Measurements from ENCODE around the gene SLC22A14. TPM values are rescaled to one million over a fixed set of nuclear protein-coding genes. Genes with fewer than 3 reads are reported as not detected.

Gene SLC22A14
- total RNA-seq, 1 experiment from 2014 or later = not detected

DNA sequence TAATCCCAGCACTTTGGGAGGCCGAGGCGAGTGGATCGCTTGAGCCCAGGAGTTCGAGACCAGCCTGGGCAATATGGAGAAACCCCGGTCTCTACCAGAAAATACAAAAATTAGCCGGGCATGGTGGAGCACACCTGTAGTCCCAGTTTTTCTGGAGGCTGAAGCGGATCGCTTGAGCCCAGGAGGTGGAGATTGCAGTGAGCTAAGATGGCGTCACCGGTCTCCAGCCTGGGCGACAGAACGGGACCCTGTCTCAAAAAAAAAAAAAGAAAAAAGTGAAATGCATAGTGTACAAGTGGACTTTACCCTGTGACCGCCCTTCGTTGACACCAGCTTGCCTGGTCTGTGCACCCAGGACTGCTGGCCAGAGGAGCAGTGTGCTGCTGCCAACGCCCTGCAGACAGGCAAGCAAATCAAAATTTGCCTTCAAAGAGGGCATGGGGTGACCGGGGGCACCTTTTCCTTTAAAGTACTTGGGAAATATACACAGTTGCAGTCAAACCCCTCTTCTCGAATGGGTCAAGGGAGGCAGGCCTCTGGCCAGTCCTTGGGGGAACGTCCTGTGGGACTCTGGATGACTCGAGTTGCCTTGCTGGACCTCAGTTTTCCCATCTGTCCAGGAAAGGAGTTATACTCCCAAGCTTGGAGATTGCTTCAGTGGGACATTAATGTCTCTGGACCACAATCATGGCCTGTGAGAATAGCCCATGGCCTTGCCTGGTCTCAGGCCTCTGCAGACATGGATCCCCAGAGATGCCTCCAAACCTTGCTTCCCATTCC is 65.5 kb downstream of the SLC22A14 start:
- no peak overlapping the region for H3K56ac ChIP-seq (ENCODE audit: insufficient read length, low read depth, low read length)
- H3K23me2 ChIP-seq (ENCODE audit: insufficient read length, low read depth, low read length, poor library complexity, severe bottlenecking) = no peaks in the 10 kb centered on the region
- no peak overlapping the region for H4K5ac ChIP-seq (ENCODE audit: insufficient read length, low read depth, low read length)
- no peaks in the 10 kb centered on the region for H3K27me3 ChIP-seq (ENCODE audit: insufficient read depth, low read length)
- H3K4me1 ChIP-seq (ENCODE audit: insufficient read depth, low read length) = no peaks in the 10 kb centered on the region
- H3K27ac ChIP-seq (ENCODE audit: insufficient read length, low read depth, low read length) = no peak overlapping the region
- no peak overlapping the region for H3K4ac ChIP-seq (ENCODE audit: low read depth, low read length)
- H3K79me2 ChIP-seq (ENCODE audit: insufficient read depth, low read length) = no peaks in the 10 kb centered on the region
- H3K14ac ChIP-seq (ENCODE audit: insufficient read depth, low read length) = no peak overlapping the region
- H2BK120ac ChIP-seq (ENCODE audit: low read depth, low read length, poor library complexity, severe bottlenecking) = no peak overlapping the region
- no peaks in the 10 kb centered on the region; a peak in 1 of 4 replicates for H3K4me1 Mint-ChIP-seq
- H3K36me3 Mint-ChIP-seq (ENCODE audit: insufficient read depth in 1 of 3, low read depth in 3 of 3) = peaks cover 3 to 11% (median 4%) of the 10 kb centered on the region in 3 experiments
- no peak overlapping the region for H2BK5ac ChIP-seq (ENCODE audit: insufficient read length, low read length)
- no peak overlapping the region for H2AFZ ChIP-seq (ENCODE audit: low read length)
- H3K9ac ChIP-seq (ENCODE audit: extremely low read depth, insufficient read length, low read length) = no peak overlapping the region
- H2BK15ac ChIP-seq (ENCODE audit: low read depth, low read length) = no peak overlapping the region
- peak overlapping the region; percentile 68 to 79 for H3K4me3 Mint-ChIP-seq
- no peak overlapping the region for H3K23ac ChIP-seq (ENCODE audit: insufficient read length, low read depth, low read length)
- H3K79me1 ChIP-seq (ENCODE audit: insufficient read depth, low read depth, low read length, poor library complexity, severe bottlenecking) = no peaks in the 10 kb centered on the region
- peak overlapping the region; percentile 59 for H3K4me2 ChIP-seq (ENCODE audit: insufficient read depth, insufficient read length, low read length)
- TF ChIP-seq, protein P1, sequence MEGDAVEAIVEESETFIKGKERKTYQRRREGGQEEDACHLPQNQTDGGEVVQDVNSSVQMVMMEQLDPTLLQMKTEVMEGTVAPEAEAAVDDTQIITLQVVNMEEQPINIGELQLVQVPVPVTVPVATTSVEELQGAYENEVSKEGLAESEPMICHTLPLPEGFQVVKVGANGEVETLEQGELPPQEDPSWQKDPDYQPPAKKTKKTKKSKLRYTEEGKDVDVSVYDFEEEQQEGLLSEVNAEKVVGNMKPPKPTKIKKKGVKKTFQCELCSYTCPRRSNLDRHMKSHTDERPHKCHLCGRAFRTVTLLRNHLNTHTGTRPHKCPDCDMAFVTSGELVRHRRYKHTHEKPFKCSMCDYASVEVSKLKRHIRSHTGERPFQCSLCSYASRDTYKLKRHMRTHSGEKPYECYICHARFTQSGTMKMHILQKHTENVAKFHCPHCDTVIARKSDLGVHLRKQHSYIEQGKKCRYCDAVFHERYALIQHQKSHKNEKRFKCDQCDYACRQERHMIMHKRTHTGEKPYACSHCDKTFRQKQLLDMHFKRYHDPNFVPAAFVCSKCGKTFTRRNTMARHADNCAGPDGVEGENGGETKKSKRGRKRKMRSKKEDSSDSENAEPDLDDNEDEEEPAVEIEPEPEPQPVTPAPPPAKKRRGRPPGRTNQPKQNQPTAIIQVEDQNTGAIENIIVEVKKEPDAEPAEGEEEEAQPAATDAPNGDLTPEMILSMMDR (conservative IDR thresholded peaks at IDR 0.05) = no peak
- peaks cover 28% of the 10 kb centered on the region for H3K27me3 Mint-ChIP-seq (ENCODE audit: low read depth)
- no peak overlapping the region; a peak in 1 of 7 replicates for H3K27ac Mint-ChIP-seq
- no peak for DNase-seq
- H2BK12ac ChIP-seq (ENCODE audit: insufficient read length, low read depth, low read length) = no peak overlapping the region
- H3K9me3 Mint-ChIP-seq = peaks cover 0 to 4% of the 10 kb centered on the region in 2 experiments; a peak in 2 of 5 replicates
- no peak overlapping the region for H4K8ac ChIP-seq (replicated peaks; ENCODE audit: insufficient read length, low read depth, low read length)
- no peaks in the 10 kb centered on the region for H4K20me1 ChIP-seq (ENCODE audit: control insufficient read depth, insufficient read depth, insufficient read length)
- H3K18ac ChIP-seq (ENCODE audit: insufficient read length, low read depth, low read length) = no peak overlapping the region
- H3K9me3 ChIP-seq (ENCODE audit: control insufficient read depth, low read depth, low read length) = no peaks in the 10 kb centered on the region
- no peak overlapping the region for H4K91ac ChIP-seq (ENCODE audit: insufficient read length, low read depth, low read length)
- H2BK20ac ChIP-seq (ENCODE audit: low read depth, low read length, poor library complexity, severe bottlenecking) = no peak overlapping the region
- no peak overlapping the region for H3T11ph ChIP-seq (ENCODE audit: low read length)
- no CpG with 5 or more reads among the region's 19 CpGs for WGBS (ENCODE audit: extremely low coverage, insufficient read length, low lambda C conversion rate)
- H2AK5ac ChIP-seq (ENCODE audit: insufficient read length, low read length) = no peak overlapping the region

All from H9 (cell line).